GM18861 (cell line): ENCODE measurements around the gene INPP5D.
"Not testable (repeated sequence)": the region's sequence is repeated elsewhere in the genome, so short reads cannot be mapped to it uniquely, and the experiment has no call there.

Experiments used
- ATAC-seq: cut with Tn5 transposase; IDR thresholded peaks from one replicate; pipeline ENCODE4 v1.9.1; 2021; ENCODE audit not compliant: unreplicated experiment

The INPP5D gene

GRCh38 chr2:233168445-233168844 is 108.3 kb downstream of the INPP5D start:
- ATAC-seq = no peak

GRCh38 chr2:233168919-233169318 is 108.8 kb downstream of the INPP5D start:
- ATAC-seq = no peak

GRCh38 chr2:233171344-233171743 is 111.2 kb downstream of the INPP5D start:
- no peak for ATAC-seq

- no peak for ATAC-seq
Measured at GRCh38 chr2:233173115-233173514, 113.0 kb downstream of the INPP5D start.

GRCh38 chr2:233174137-233174536 is 114.0 kb downstream of the INPP5D start:
- no peak for ATAC-seq

GRCh38 chr2:233178994-233179847 is 119.1 kb downstream of the INPP5D start:
- ATAC-seq = no peak

GRCh38 chr2:233179848-233180366 is 119.8 kb downstream of the INPP5D start:
- ATAC-seq = no peak

- no peak for ATAC-seq
Measured at GRCh38 chr2:233183869-233184418, 123.8 kb downstream of the INPP5D start.

GRCh38 chr2:233184669-233185068 is 124.5 kb downstream of the INPP5D start:
- ATAC-seq = no peak

GRCh38 chr2:233185330-233185729 is 125.2 kb downstream of the INPP5D start:
- no peak for ATAC-seq

- no peak for ATAC-seq
Measured at GRCh38 chr2:233185963-233186362, 125.8 kb downstream of the INPP5D start.

- no peak for ATAC-seq
Measured at GRCh38 chr2:233186851-233187250, 126.7 kb downstream of the INPP5D start.

- ATAC-seq = no peak
Measured at GRCh38 chr2:233189025-233189424, 128.9 kb downstream of the INPP5D start.

GRCh38 chr2:233191016-233191415 is 130.9 kb downstream of the INPP5D start:
- not testable (repeated sequence) for ATAC-seq

- ATAC-seq = no peak
Measured at GRCh38 chr2:233193738-233194137, 133.6 kb downstream of the INPP5D start.

GRCh38 chr2:233195027-233195426 is 134.9 kb downstream of the INPP5D start:
- ATAC-seq = no peak

GRCh38 chr2:233197022-233197421 is 136.9 kb downstream of the INPP5D start:
- ATAC-seq = no peak

GRCh38 chr2:233198026-233198425 is 137.9 kb downstream of the INPP5D start:
- ATAC-seq = no peak

- ATAC-seq = no peak
Measured at GRCh38 chr2:233199870-233200269, 139.7 kb downstream of the INPP5D start.

- not testable (repeated sequence) for ATAC-seq
Measured at GRCh38 chr2:233200790-233201189, 140.6 kb downstream of the INPP5D start.

- ATAC-seq = no peak
Measured at GRCh38 chr2:233201258-233202013, 141.3 kb downstream of the INPP5D start.

- ATAC-seq = no peak
Measured at GRCh38 chr2:233202531-233202944, 142.4 kb downstream of the INPP5D start.
